H1 (cell line): ENCODE results near the gene HRH3. TPM values are rescaled to one million over a fixed set of nuclear protein-coding genes. Genes with fewer than 3 reads are reported as not detected.

Source experiments
- CHD7 ChIP-seq: fragments of 300-600 bp; sonication (generic); IDR thresholded peaks from 2 replicates; pipeline ENCODE4 v1.7.1; 2012; ENCODE audit warnings: low read length, moderate library complexity, mild to moderate bottlenecking, inconsistent platforms; ENCODE audit not compliant: insufficient replicate concordance
- CREB1 ChIP-seq: IDR thresholded peaks from 2 replicates; pipeline ENCODE4 v1.6.1; 2012; ENCODE audit warnings: inconsistent platforms
- HDAC6 ChIP-seq: IDR thresholded peaks from one replicate; pipeline ENCODE4 v1.7.1; 2012; ENCODE audit warnings: low read depth, mild to moderate bottlenecking, inconsistent platforms, low read length, moderate library complexity
- JUND ChIP-seq: IDR thresholded peaks from 2 replicates; pipeline ENCODE4 v1.6.1; 2011; ENCODE audit warnings: mild to moderate bottlenecking, improper control_type of control experiment, low read length
- NANOG ChIP-seq: IDR thresholded peaks from 2 replicates; pipeline ENCODE4 v1.6.1; 2011; ENCODE audit warnings: low read length, low read depth, mild to moderate bottlenecking, inconsistent platforms; ENCODE audit not compliant: insufficient read depth, poor library complexity, severe bottlenecking
- NRF1 ChIP-seq: IDR thresholded peaks from 2 replicates; pipeline ENCODE4 v1.6.1; 2011; ENCODE audit warnings: mild to moderate bottlenecking, low read depth, low read length, improper control_type of control experiment
- TAF7 ChIP-seq: optimal IDR thresholded peaks from 2 replicates; pipeline ENCODE3; 2011; ENCODE audit warnings: low read depth, mild to moderate bottlenecking, inconsistent platforms, low read length, moderate library complexity, borderline replicate concordance
- ZNF274 ChIP-seq: IDR thresholded peaks from 2 replicates; pipeline ENCODE4 v1.7.0; 2012; ENCODE audit warnings: low read length, borderline replicate concordance; ENCODE audit errors: extremely low read depth
- polyA plus RNA-seq, 7 experiments: library from polyadenylated mRNA; depleted of rRNA in 3 of 7; stranded (reverse) in 5 of 7; unstranded in 2 of 7; fragments of >200 nt in 5 of 7; fragments of 200-250 nt in 2 of 7; gene quantifications; 1 replicate in 5 of 7; 2 replicates in 1 of 7; 4 replicates in 1 of 7; pipeline versions ENCODE4 v1.2.1 to v1.2.3, GENCODE V29; 2011 to 2013; ENCODE audit warnings: missing spikeins in 2 of 7, mixed read lengths in 2 of 7
- total RNA-seq: library from RNA; stranded (reverse); fragmentation: NEBNext Ultra II Directional; extraction: Animal tissue kit (Norgen Biotek cat#: 25700); gene quantifications from 2 replicates; pipeline ENCODE4 v1.2.1, GENCODE V29; 2021

Gene HRH3
- total and polyA plus RNA-seq, 2 of the 8 experiments (the other 6 are each of a cell fraction or from before 2014, with no cell fraction given) = 2.0 to 4.5 TPM

- no peak for TF ChIP-seq CHD7
- no peak for TF ChIP-seq NANOG
- TF ChIP-seq CREB1 = no peak
- no peak for TF ChIP-seq TAF7
- no peak for TF ChIP-seq ZNF274
- TF ChIP-seq JUND = no peak
- TF ChIP-seq HDAC6 = no peak
- no peak for TF ChIP-seq NRF1
Measured at GRCh38 chr20:62234339-62234738, 14.3 kb upstream of the HRH3 start (continued).
